HepG2 (cell line): ENCODE results near the gene TP53. TPM values are rescaled to one million over a fixed set of nuclear protein-coding genes. Genes with fewer than 3 reads are reported as not detected.

Source experiments
- ATAC-seq: fragments of 200-7000 bp; cut with Tn5 transposase; 3 replicates; pipeline ENCODE4 v1.9.1; 2020; ENCODE audit warnings: mild to moderate bottlenecking, moderate library complexity
- BruUV-seq: library from RNA; stranded (reverse); fragments of 400-500 nt; replicated peaks from 2 replicates; lab custom pipeline; 2021; lab: Mats Ljungman, UMichigan
- CTCF ChIA-PET: fragments of 300-600 bp; formaldehyde crosslinking; extraction: SDS; loops from one replicate; lab custom pipeline; 2021; ENCODE audit warnings: low total read pairs, inconsistent platforms, low intra/inter-chr PET ratio; lab: Yijun Ruan, JAX
- POLR2A ChIA-PET: fragments of 350-600 bp; sonication (Branson Sonifier 250); formaldehyde crosslinking; loops from one replicate; lab custom pipeline; 2020; ENCODE audit warnings: antibody characterized with exemption, inconsistent platforms; lab: Yijun Ruan, JAX
- DNase-seq: peaks from one replicate; pipeline ENCODE4 v3.0.0-alpha.2; 2015; ENCODE audit warnings: low spot score
- FAIRE-seq: peaks from 3 replicates; lab custom pipeline; 2011; peaks lifted over from hg19 to GRCh38; lab: Jason Lieb, UNC
- H2AFZ ChIP-seq: one replicate; pipeline ENCODE4 v1.6.1; 2011; ENCODE audit warnings: low read length, inconsistent platforms
- H3K27ac ChIP-seq: fragments of 300-600 bp; 3 replicates; pipeline ENCODE4 v1.8.0; 2011; ENCODE audit warnings: mixed run types, mild to moderate bottlenecking, mixed read lengths, low read length, inconsistent platforms; ENCODE audit not compliant: insufficient read depth; ENCODE audit errors: extremely low read length
- H3K27me3 ChIP-seq, 2 experiments: fragments of 200-600 bp in 1 of 2; 2 replicates in 1 of 2; 3 replicates in 1 of 2; pipeline versions ENCODE4 v1.6.0 to v1.8.0; 2011; ENCODE audit warnings: low read length in 2 of 2, mild to moderate bottlenecking in 2 of 2, moderate library complexity in 2 of 2, inconsistent platforms in 1 of 2; ENCODE audit not compliant: insufficient read depth in 2 of 2, control insufficient read depth in 1 of 2
- H3K36me3 ChIP-seq, 2 experiments: fragments of 200-600 bp in 1 of 2; replicated peaks in 1 of 2; 2 replicates in 1 of 2; 3 replicates in 1 of 2; pipeline versions ENCODE4 v1.5.1 to v1.8.0; 2011; ENCODE audit warnings: low read length in 2 of 2, inconsistent platforms in 1 of 2; ENCODE audit not compliant: insufficient read depth in 2 of 2, control insufficient read depth in 1 of 2
- H3K4me1 ChIP-seq: 2 replicates; pipeline ENCODE4 v1.5.1; 2012; ENCODE audit warnings: low read length, inconsistent platforms; ENCODE audit not compliant: insufficient read depth
- H3K4me2 ChIP-seq: 2 replicates; pipeline ENCODE4 v1.6.0; 2011; ENCODE audit warnings: low read depth, low read length, inconsistent platforms
- H3K4me3 ChIP-seq, 3 experiments: fragments of 200-600 bp in 1 of 3; sonication (generic), shearing (Covaris generic) in 1 of 3; replicated peaks in 1 of 3; 2 replicates each; pipeline ENCODE4 v1.5.1; 2011 to 2016; ENCODE audit warnings: low read length in 3 of 3, inconsistent platforms in 2 of 3, low read depth in 2 of 3, mild to moderate bottlenecking in 2 of 3, control low read depth in 1 of 3, mixed read lengths in 1 of 3; ENCODE audit not compliant: insufficient read depth in 1 of 3
- H3K79me2 ChIP-seq: one replicate; pipeline ENCODE4 v1.6.1; 2011; ENCODE audit warnings: low read length, inconsistent platforms; ENCODE audit not compliant: insufficient read depth
- H3K9ac ChIP-seq: 2 replicates; pipeline ENCODE4 v1.6.0; 2011; ENCODE audit warnings: mild to moderate bottlenecking, low read depth, low read length, inconsistent platforms; ENCODE audit not compliant: insufficient read depth
- H3K9me3 ChIP-seq: 2 replicates; pipeline ENCODE4 v1.5.1; 2012; ENCODE audit warnings: mild to moderate bottlenecking, low read length
- H4K20me1 ChIP-seq: 2 replicates; pipeline ENCODE4 v1.6.0; 2011; ENCODE audit warnings: inconsistent platforms, mild to moderate bottlenecking, low read length, moderate library complexity; ENCODE audit not compliant: insufficient read depth
- DRAP1 ChIP-seq: IDR thresholded peaks from 2 replicates; pipeline ENCODE4 v1.6.1; 2016; ENCODE audit warnings: missing genetic modification reagents, missing compliant biosample characterization
- FOXA1 ChIP-seq, 2 experiments: fragments of 450-650 bp in 1 of 2; sonication (generic) in 1 of 2; formaldehyde crosslinking in 1 of 2; IDR thresholded peaks; 2 replicates each; pipeline versions ENCODE4 v1.4.0 to v1.6.1; 2016 to 2020; ENCODE audit warnings: missing genetic modification reagents in 1 of 2
- ZNF740 ChIP-seq: sonication (generic); formaldehyde crosslinking; IDR thresholded peaks from 2 replicates; pipeline ENCODE4 v1.4.0; 2020; ENCODE audit warnings: missing genetic modification reagents
- ZNF770 ChIP-seq: sonication (generic); formaldehyde crosslinking; IDR thresholded peaks from 2 replicates; pipeline ENCODE4 v1.5.0; 2020; ENCODE audit warnings: mild to moderate bottlenecking, missing genetic modification reagents
- WGBS: methylation state at CpG from one replicate; pipeline ENCODE4 v1.1.6; 2017; ENCODE audit warnings: low lambda C conversion rate; 5-methylcytosine and 5-hydroxymethylcytosine counted together
- in situ Hi-C: cut with HindIII; loops from 2 replicates; pipeline ENCODE4 v1.10.0; 2017; ENCODE audit warnings: low pct_unique_long_range_greater_than_20kb; ENCODE audit not compliant: extremely low pct_ligation_motif_present
- intact Hi-C: fragments of 100-400 bp; cut with micrococcal nuclease; formaldehyde crosslinking; loops from one replicate; pipeline ENCODE4 v1.10.0; 2022; ENCODE audit not compliant: unreplicated experiment
- polyA plus RNA-seq, 8 experiments: library from polyadenylated mRNA; depleted of rRNA in 3 of 8; stranded (reverse) in 7 of 8; unstranded in 1 of 8; fragments of >200 nt; fragmentation: Illumina TruSeq in 4 of 8; extraction: Trizol in 4 of 8; gene quantifications; 2 replicates each; pipeline versions ENCODE4 v1.2.1 to v1.2.3, GENCODE V29; 2011 to 2016; ENCODE audit warnings: low read depth in 4 of 8, missing spikeins in 1 of 8, mixed read lengths in 1 of 8; ENCODE audit not compliant: insufficient read depth in 1 of 8
- total RNA-seq, 5 experiments: library from RNA; depleted of rRNA; stranded (reverse); fragments of >200 nt; fragmentation: Illumina TruSeq; extraction: Trizol; gene quantifications; 2 replicates each; pipeline ENCODE4 v1.2.3, GENCODE V29; 2016; ENCODE audit warnings: low read depth in 1 of 5
- TF ChIP-seq, protein P1 (sequence below): sonication (generic); formaldehyde crosslinking; IDR thresholded peaks from 2 replicates; pipeline ENCODE4 v1.5.1; 2020; ENCODE audit warnings: mild to moderate bottlenecking, missing genetic modification reagents, moderate library complexity
- TF ChIP-seq, protein P2 (sequence below): sonication (generic); formaldehyde crosslinking; IDR thresholded peaks from 2 replicates; pipeline ENCODE4 v1.4.0; 2020; ENCODE audit warnings: missing genetic modification reagents

The TP53 gene
- total and polyA plus RNA-seq, 2 of the 13 experiments (the other 11 are each of a cell fraction or from before 2014, with no cell fraction given): 17.1 to 29.9 TPM

DNA sequence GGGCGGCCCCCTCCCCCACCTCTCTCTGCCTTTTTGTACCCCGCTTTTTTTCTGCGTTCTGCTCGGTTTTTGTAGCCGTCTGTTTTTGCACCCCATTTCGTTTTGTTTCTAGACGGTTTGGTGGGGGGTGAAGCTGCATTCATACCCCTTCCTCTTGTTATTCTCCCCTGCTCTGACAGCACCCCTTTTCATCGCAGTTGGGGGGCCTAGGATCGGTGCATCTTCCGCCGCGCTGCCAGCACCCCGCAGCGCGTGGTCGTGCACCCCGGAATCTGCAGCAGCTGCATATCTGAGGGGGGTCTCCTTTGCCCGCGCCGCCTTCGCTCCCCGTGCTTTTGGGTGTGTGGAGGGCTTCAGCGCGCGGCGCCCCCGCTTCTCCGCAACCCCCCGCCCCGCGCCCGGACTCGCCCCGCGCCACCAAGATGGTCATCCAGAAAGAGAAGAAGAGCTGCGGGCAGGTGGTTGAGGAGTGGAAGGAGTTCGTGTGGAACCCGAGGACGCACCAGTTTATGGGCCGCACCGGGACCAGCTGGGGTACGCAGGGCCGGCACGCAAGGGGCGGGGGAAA, 36.1 kb downstream of the TP53 start (continued):
- TF ChIP-seq, protein P1, sequence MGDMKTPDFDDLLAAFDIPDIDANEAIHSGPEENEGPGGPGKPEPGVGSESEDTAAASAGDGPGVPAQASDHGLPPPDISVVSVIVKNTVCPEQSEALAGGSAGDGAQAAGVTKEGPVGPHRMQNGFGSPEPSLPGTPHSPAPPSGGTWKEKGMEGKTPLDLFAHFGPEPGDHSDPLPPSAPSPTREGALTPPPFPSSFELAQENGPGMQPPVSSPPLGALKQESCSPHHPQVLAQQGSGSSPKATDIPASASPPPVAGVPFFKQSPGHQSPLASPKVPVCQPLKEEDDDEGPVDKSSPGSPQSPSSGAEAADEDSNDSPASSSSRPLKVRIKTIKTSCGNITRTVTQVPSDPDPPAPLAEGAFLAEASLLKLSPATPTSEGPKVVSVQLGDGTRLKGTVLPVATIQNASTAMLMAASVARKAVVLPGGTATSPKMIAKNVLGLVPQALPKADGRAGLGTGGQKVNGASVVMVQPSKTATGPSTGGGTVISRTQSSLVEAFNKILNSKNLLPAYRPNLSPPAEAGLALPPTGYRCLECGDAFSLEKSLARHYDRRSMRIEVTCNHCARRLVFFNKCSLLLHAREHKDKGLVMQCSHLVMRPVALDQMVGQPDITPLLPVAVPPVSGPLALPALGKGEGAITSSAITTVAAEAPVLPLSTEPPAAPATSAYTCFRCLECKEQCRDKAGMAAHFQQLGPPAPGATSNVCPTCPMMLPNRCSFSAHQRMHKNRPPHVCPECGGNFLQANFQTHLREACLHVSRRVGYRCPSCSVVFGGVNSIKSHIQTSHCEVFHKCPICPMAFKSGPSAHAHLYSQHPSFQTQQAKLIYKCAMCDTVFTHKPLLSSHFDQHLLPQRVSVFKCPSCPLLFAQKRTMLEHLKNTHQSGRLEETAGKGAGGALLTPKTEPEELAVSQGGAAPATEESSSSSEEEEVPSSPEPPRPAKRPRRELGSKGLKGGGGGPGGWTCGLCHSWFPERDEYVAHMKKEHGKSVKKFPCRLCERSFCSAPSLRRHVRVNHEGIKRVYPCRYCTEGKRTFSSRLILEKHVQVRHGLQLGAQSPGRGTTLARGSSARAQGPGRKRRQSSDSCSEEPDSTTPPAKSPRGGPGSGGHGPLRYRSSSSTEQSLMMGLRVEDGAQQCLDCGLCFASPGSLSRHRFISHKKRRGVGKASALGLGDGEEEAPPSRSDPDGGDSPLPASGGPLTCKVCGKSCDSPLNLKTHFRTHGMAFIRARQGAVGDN (CRISPR knock-in tag): peak; percentile 15; the same call in 1 of the 2 replicates

GRCh38 chr17:7650509-7651096, 36.7 kb downstream of the TP53 start, which contains the start of gene ATP1B2:
Gene ATP1B2, plus strand, starts transcription at chr17:7650926. Its CDS starts 593 bp downstream, at chr17:7651519.
- in situ Hi-C loops (no loop called here), intact Hi-C loops (no loop called here)
- CTCF ChIA-PET: no interaction called here
- TF ChIP-seq ZNF770 (CRISPR knock-in tag) (no peak), ZNF740 (CRISPR knock-in tag) (peak; percentile 86), FOXA1 (IDR thresholded peaks at IDR 0.05) (no peak), FOXA1 (CRISPR knock-in tag; IDR thresholded peaks at IDR 0.05) (0 out of 2 replicates have a peak, but pooled peaks have one; percentile 9), DRAP1 (CRISPR knock-in tag) (peak; percentile 53; the same call in 1 of the 2 replicates)
- TF ChIP-seq, protein P2, sequence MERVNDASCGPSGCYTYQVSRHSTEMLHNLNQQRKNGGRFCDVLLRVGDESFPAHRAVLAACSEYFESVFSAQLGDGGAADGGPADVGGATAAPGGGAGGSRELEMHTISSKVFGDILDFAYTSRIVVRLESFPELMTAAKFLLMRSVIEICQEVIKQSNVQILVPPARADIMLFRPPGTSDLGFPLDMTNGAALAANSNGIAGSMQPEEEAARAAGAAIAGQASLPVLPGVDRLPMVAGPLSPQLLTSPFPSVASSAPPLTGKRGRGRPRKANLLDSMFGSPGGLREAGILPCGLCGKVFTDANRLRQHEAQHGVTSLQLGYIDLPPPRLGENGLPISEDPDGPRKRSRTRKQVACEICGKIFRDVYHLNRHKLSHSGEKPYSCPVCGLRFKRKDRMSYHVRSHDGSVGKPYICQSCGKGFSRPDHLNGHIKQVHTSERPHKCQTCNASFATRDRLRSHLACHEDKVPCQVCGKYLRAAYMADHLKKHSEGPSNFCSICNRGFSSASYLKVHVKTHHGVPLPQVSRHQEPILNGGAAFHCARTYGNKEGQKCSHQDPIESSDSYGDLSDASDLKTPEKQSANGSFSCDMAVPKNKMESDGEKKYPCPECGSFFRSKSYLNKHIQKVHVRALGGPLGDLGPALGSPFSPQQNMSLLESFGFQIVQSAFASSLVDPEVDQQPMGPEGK (CRISPR knock-in tag): 0 out of 2 replicates have a peak, but pooled peaks have one; percentile 46
- FAIRE-seq (no peak), ATAC-seq (peak; percentile 82), DNase-seq (peak; percentile 67)
- 3% methylated on average over 11 of the region's 34 CpGs for WGBS
- no peaks in the 10 kb centered on the region for H3K9me3 ChIP-seq
- peaks cover 6 to 55% of the 10 kb centered on the region in 2 experiments for H3K27me3 ChIP-seq
- H2AFZ ChIP-seq: peak within 1 kb of the TSS; percentile 30
- peak within 1 kb of the TSS; percentile 40 to 66 (median 43); a peak in 5 of 6 replicates for H3K4me3 ChIP-seq
- H3K27ac ChIP-seq: no peak within 1 kb of the TSS
- POLR2A ChIA-PET: interaction anchor here (0.6 to 2.5 kb wide), 12 partner anchors 9 to 523 kb away, joined by 3 to 20 read pairs (median 4); partner anchors contain the start of genes FXR2, MPDU1, POLR2A and SAT2
- H3K4me1 ChIP-seq: peaks cover 20% of the 10 kb centered on the region
- H3K9ac ChIP-seq: peak within 1 kb of the TSS; percentile 31; the same call in 1 of the 2 replicates
- no peaks in the 10 kb centered on the region for H4K20me1 ChIP-seq
- no TSS peak for BruUV-seq
- no peaks in the 10 kb centered on the region for H3K36me3 ChIP-seq
- H3K4me2 ChIP-seq: peak within 1 kb of the TSS; percentile 75
- H3K79me2 ChIP-seq: no peaks in the 10 kb centered on the region
